Epidermal melanocyte (primary cell): ENCODE results near the gene MYT1.
A peak's percentile ranks its signal among the peaks of the same experiment; 100 is the strongest.

Experiments
- DNase-seq: peaks from one replicate; pipeline ENCODE4 v3.0.0; 2011; ENCODE audit warnings: low spot score; ENCODE audit not compliant: insufficient read length

MYT1 gene

GRCh38 chr20:64212755-64213154 lies 48.5 kb downstream of the MYT1 start:
- no peak for DNase-seq

- no peak for DNase-seq
Observed at GRCh38 chr20:64214113-64214512, 49.9 kb downstream of the MYT1 start.

- DNase-seq, result no peak
Observed at GRCh38 chr20:64214952-64215351, 50.7 kb downstream of the MYT1 start.

GRCh38 chr20:64216036-64216435 lies 51.8 kb downstream of the MYT1 start:
- no peak for DNase-seq

- no peak for DNase-seq
Observed at GRCh38 chr20:64216910-64217309, 52.7 kb downstream of the MYT1 start.

GRCh38 chr20:64217539-64218221 lies 53.4 kb downstream of the MYT1 start:
- DNase-seq, result no peak

GRCh38 chr20:64219202-64219601 lies 55.0 kb downstream of the MYT1 start:
- no peak for DNase-seq

GRCh38 chr20:64219730-64220129 lies 55.5 kb downstream of the MYT1 start:
- DNase-seq, result no peak

- DNase-seq, result no peak
Observed at GRCh38 chr20:64220420-64220819, 56.2 kb downstream of the MYT1 start.

- no peak for DNase-seq
Observed at GRCh38 chr20:64220891-64221527, 56.8 kb downstream of the MYT1 start.

- no peak for DNase-seq
Observed at GRCh38 chr20:64222291-64222735, 58.1 kb downstream of the MYT1 start.

GRCh38 chr20:64222851-64223525 lies 58.7 kb downstream of the MYT1 start:
- no peak for DNase-seq

GRCh38 chr20:64223526-64224067 lies 59.3 kb downstream of the MYT1 start:
- DNase-seq, result no peak

GRCh38 chr20:64224351-64225170 lies 60.3 kb downstream of the MYT1 start:
- peak; percentile 53 for DNase-seq

GRCh38 chr20:64225171-64225595 lies 60.9 kb downstream of the MYT1 start:
- DNase-seq, result no peak

- no peak for DNase-seq
Observed at GRCh38 chr20:64225828-64226598, 61.8 kb downstream of the MYT1 start.

- no peak for DNase-seq
Observed at GRCh38 chr20:64226686-64227580, 62.7 kb downstream of the MYT1 start.

- DNase-seq, result no peak
Observed at GRCh38 chr20:64228086-64228653, 63.9 kb downstream of the MYT1 start.
